Measurements from ENCODE around the gene INCA1.

DNA sequence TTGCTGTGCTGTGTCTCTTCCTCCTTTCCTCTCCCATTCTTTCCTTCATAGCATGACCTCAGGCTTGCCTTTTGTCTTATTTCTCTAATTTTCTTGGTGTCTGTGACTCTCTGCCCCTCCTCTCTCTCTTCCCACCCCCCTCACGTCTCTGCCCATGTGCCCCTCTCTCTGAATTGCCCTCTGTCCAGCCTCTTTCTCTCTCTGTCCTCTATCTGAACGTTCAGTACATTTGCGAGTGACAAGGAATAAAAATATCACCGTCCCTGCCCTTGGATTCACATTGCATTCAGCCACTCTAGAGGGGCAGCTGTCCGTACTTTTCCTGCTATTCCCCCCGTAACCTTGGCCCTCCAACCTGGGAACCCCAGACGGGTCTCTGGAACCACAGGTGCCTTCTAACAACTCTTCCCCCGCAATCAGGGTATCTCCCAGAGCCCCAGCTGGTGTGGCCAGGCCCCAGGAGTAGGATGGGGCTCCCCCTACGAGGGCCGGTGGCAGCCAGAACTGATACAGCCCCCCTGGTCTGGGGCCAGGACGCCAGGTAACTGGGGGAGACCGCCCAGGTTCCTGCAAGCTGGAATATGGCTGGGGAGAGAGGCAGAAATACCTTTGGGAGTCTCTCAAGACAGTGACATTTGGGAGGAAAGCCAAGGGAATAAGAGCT lies 2.2 kb upstream of the INCA1 start:
- TF ChIP-seq SUZ12 (IDR thresholded peaks at IDR 0.05; ENCODE audit: extremely low read depth, insufficient read depth, insufficient read length) (no peak), YY1 (IDR thresholded peaks at IDR 0.05; ENCODE audit: insufficient read depth, insufficient read length) (no peak)
